DND-41 (cell line): ENCODE measurements around the gene SOX6.

Source experiments
- CTCF ChIP-seq: IDR thresholded peaks from 2 replicates; pipeline ENCODE4 v1.5.1; 2012; ENCODE audit warnings: borderline replicate concordance, low read length, moderate library complexity, mild to moderate bottlenecking; ENCODE audit not compliant: poor library complexity, severe bottlenecking; ENCODE audit errors: extremely low read depth
- EZH2 ChIP-seq: IDR thresholded peaks from 3 replicates; pipeline ENCODE4 v1.6.1; 2012; ENCODE audit warnings: borderline replicate concordance, low read depth, mild to moderate bottlenecking, moderate library complexity, low read length, inconsistent platforms; ENCODE audit not compliant: severe bottlenecking

GRCh38 chr11:15944460-15944859 is 411.9 kb downstream of the SOX6 start:
- no peak for TF ChIP-seq CTCF
- no peak for TF ChIP-seq EZH2
